Measurements from ENCODE around the gene TMC6. TPM values are rescaled to one million over a fixed set of nuclear protein-coding genes. Genes with fewer than 3 reads are reported as not detected.

Gene TMC6
- polyA plus RNA-seq, 1 donor (not counting 4 experiments of a cell fraction or from before 2014, with no cell fraction given): 20.4 TPM

- TF ChIP-seq CTCF (optimal IDR thresholded peaks at IDR 0.05 in 1 of 3, IDR thresholded peaks at IDR 0.05 in 1 of 3, conservative IDR thresholded peaks at IDR 0.05 in 1 of 3; ENCODE audit: extremely low read depth in 1 of 3, insufficient read depth in 2 of 3, low read length in 3 of 3) (no peak), EZH2 (IDR thresholded peaks at IDR 0.05; ENCODE audit: low read length) (no peak)
- H4K20me1 ChIP-seq (ENCODE audit: control insufficient read depth, extremely low read depth, insufficient read depth, low read length): peaks cover 3% of the 10 kb centered on the region
- H3K27ac ChIP-seq (ENCODE audit: control insufficient read depth, insufficient read depth, low read length): no peak overlapping the region
- no peak overlapping the region for H3K4me2 ChIP-seq (ENCODE audit: control insufficient read depth, extremely low read depth, insufficient read depth, low read depth, low read length)
- H3K9ac ChIP-seq (ENCODE audit: control insufficient read depth, extremely low read depth, insufficient read depth, low read length): no peak overlapping the region
- DNase-seq (ENCODE audit: low read depth, low spot score) (no peak), FAIRE-seq (no peak)
- H3K4me3 ChIP-seq (ENCODE audit: control insufficient read depth in 2 of 3, extremely low read depth in 1 of 3, insufficient read depth in 2 of 3, low read depth in 1 of 3, low read length in 3 of 3): no peak overlapping the region
- H3K27me3 ChIP-seq (ENCODE audit: control insufficient read depth, extremely low read depth, insufficient read depth, low read length): peaks cover 2% of the 10 kb centered on the region
- H3K9me1 ChIP-seq (ENCODE audit: control insufficient read depth, extremely low read depth, insufficient read depth, low read length): no peaks in the 10 kb centered on the region
- H3K9me3 ChIP-seq (ENCODE audit: control insufficient read depth, low read depth, low read length): no peaks in the 10 kb centered on the region
- H2AFZ ChIP-seq (ENCODE audit: control insufficient read depth, low read length): no peak overlapping the region
- dilution Hi-C loops (cut with MboI; ENCODE audit: extremely low pct_ligation_motif_present, low sequenced_read_pairs): no loop called here
- peaks cover 0 to 13% of the 10 kb centered on the region in 2 experiments for H3K36me3 ChIP-seq (ENCODE audit: control insufficient read depth in 2 of 2, extremely low read depth in 1 of 2, insufficient read depth in 2 of 2, low read length in 2 of 2)
- no peaks in the 10 kb centered on the region for H3K79me2 ChIP-seq (ENCODE audit: control insufficient read depth, insufficient read depth, low read length)
- no peaks in the 10 kb centered on the region for H3K4me1 ChIP-seq (ENCODE audit: control insufficient read depth, extremely low read depth, insufficient read depth, low read length)
Observed at GRCh38 chr17:78111016-78111726, 17.4 kb downstream of the TMC6 start.

- Histone ChIP-seq H3K4me1 (ENCODE audit: control insufficient read depth, extremely low read depth, insufficient read depth, low read length) (no peaks in the 10 kb centered on the region), H3K36me3 (ENCODE audit: control insufficient read depth in 2 of 2, extremely low read depth in 1 of 2, insufficient read depth in 2 of 2, low read length in 2 of 2) (peaks cover 0 to 13% of the 10 kb centered on the region in 2 experiments), H3K4me3 (ENCODE audit: control insufficient read depth in 2 of 3, extremely low read depth in 1 of 3, insufficient read depth in 2 of 3, low read depth in 1 of 3, low read length in 3 of 3) (no peak overlapping the region), H3K9me1 (ENCODE audit: control insufficient read depth, extremely low read depth, insufficient read depth, low read length) (no peaks in the 10 kb centered on the region), H3K9ac (ENCODE audit: control insufficient read depth, extremely low read depth, insufficient read depth, low read length) (no peak overlapping the region), H3K27me3 (ENCODE audit: control insufficient read depth, extremely low read depth, insufficient read depth, low read length) (peaks cover 2% of the 10 kb centered on the region), H3K4me2 (ENCODE audit: control insufficient read depth, extremely low read depth, insufficient read depth, low read depth, low read length) (no peak overlapping the region), H3K27ac (ENCODE audit: control insufficient read depth, insufficient read depth, low read length) (no peak overlapping the region), H3K9me3 (ENCODE audit: control insufficient read depth, low read depth, low read length) (no peaks in the 10 kb centered on the region), H3K79me2 (ENCODE audit: control insufficient read depth, insufficient read depth, low read length) (no peaks in the 10 kb centered on the region), H2AFZ (ENCODE audit: control insufficient read depth, low read length) (no peak overlapping the region), H4K20me1 (ENCODE audit: control insufficient read depth, extremely low read depth, insufficient read depth, low read length) (peaks cover 3% of the 10 kb centered on the region)
- TF ChIP-seq CTCF (optimal IDR thresholded peaks at IDR 0.05 in 1 of 3, IDR thresholded peaks at IDR 0.05 in 1 of 3, conservative IDR thresholded peaks at IDR 0.05 in 1 of 3; ENCODE audit: extremely low read depth in 1 of 3, insufficient read depth in 2 of 3, low read length in 3 of 3): no peak
- no peak for TF ChIP-seq EZH2 (IDR thresholded peaks at IDR 0.05; ENCODE audit: low read length)
- DNase-seq (ENCODE audit: low read depth, low spot score): no peak
- FAIRE-seq: no peak
- dilution Hi-C loops (cut with MboI; ENCODE audit: extremely low pct_ligation_motif_present, low sequenced_read_pairs): no loop called here
Observed at GRCh38 chr17:78110363-78111015, 18.1 kb downstream of the TMC6 start.

Measured in keratinocyte (primary cell).